ENCODE measurements around the gene IFT81.

IFT81 gene

DNA sequence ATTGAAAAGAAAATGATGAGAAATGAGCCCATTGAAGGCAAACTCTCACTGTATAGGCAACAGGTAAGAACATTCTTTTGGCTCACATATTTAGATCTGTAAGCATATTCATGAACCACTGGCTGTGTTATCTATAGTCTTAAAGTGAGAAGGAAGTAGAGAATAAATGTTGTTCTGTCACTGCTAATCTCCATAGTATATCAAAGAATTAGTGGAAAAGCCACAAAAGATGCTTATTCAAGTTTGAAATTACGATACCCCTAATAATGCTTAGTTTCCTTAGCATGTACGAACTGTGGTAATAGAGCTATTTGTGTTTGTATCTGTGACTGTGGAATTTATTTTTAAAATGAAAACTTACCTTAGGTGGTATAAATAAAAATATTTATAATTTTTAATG is 22.8 kb downstream of the IFT81 start:
- H3K4ac ChIP-seq (ENCODE audit: low read depth in 1 of 2, low read length in 2 of 2): no peak overlapping the region
- H2BK12ac ChIP-seq (ENCODE audit: low read length in 2 of 2): no peak overlapping the region
- H3K9me3 ChIP-seq (ENCODE audit: control insufficient read depth, low read length): no peaks in the 10 kb centered on the region
- no peak overlapping the region for H4K8ac ChIP-seq (ENCODE audit: low read length)
- no peak overlapping the region for H2BK5ac ChIP-seq (ENCODE audit: low read depth, low read length, poor library complexity, severe bottlenecking)
- H3K4me2 ChIP-seq (ENCODE audit: low read length, poor library complexity, severe bottlenecking): no peak overlapping the region
- no peak overlapping the region for H3K27ac ChIP-seq (ENCODE audit: low read length, poor library complexity, severe bottlenecking)
- H3K18ac ChIP-seq (ENCODE audit: low read depth in 1 of 2, low read length in 2 of 2): no peak overlapping the region
- no peak overlapping the region for H2BK15ac ChIP-seq (ENCODE audit: low read depth, poor library complexity, severe bottlenecking)
- H3K79me1 ChIP-seq (replicated peaks; ENCODE audit: low read length, poor library complexity, severe bottlenecking): peaks cover 8% of the 10 kb centered on the region
- peaks cover 21 to 77% of the 10 kb centered on the region in 2 experiments for H3K36me3 ChIP-seq (ENCODE audit: control insufficient read depth in 1 of 2, insufficient read depth in 2 of 2, low read depth in 1 of 2, low read length in 2 of 2)
- H2AK5ac ChIP-seq (ENCODE audit: low read length, severe bottlenecking): no peak overlapping the region
- no peak overlapping the region for H2BK120ac ChIP-seq (ENCODE audit: low read depth, low read length)
- H3K27me3 ChIP-seq (ENCODE audit: control insufficient read depth in 1 of 2, insufficient read depth in 1 of 2, low read length in 2 of 2): no peaks in the 10 kb centered on the region
- DNase-seq: no peak
- no peak overlapping the region for H3K14ac ChIP-seq (ENCODE audit: low read length in 2 of 2)
- WGBS: no CpG with 5 or more reads among the region's 2 CpGs
- no peaks in the 10 kb centered on the region for H3K4me1 ChIP-seq (ENCODE audit: control insufficient read depth, insufficient read depth, low read depth, low read length)
- H3K4me3 ChIP-seq (ENCODE audit: insufficient read depth in 1 of 2, low read depth in 1 of 2, low read length in 2 of 2): no peak overlapping the region
- H3K9ac ChIP-seq (ENCODE audit: low read length): no peak overlapping the region
- H2AFZ ChIP-seq (ENCODE audit: low read depth, low read length): no peak overlapping the region
- H4K91ac ChIP-seq (ENCODE audit: low read length): no peak overlapping the region
- H3K23ac ChIP-seq (ENCODE audit: low read length in 2 of 2): no peak overlapping the region

DNA sequence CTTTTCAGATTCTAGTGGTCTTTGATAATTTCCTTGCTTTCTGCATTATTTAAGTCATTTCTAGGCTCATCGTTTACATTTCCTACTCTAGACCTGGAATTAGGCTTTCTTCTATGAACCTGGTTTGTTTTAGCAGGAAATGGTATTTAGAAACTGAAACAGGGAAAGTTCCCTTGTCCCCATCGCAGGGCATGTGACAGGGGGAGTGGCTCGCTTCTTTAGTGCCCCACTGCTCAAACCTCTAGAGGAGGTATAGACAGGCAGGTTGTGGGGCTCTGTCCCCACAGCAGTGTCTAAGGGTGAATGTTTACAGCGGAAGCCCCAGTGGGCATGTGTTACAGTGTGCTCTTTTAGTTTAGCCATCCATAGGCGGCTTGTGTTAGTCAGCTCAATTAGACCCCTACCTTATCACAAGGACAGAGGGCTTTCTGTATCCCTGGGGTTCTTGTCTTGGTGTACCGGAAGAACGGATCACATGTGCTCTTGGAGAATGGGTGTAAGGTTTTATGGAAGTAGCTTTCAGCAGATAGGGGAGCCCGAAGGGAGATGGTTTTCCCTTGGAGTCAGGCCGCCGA is 25.0 kb downstream of the IFT81 start:
- Histone ChIP-seq H2BK12ac (ENCODE audit: low read length in 2 of 2) (no peak overlapping the region), H2BK5ac (ENCODE audit: low read depth, low read length, poor library complexity, severe bottlenecking) (no peak overlapping the region), H4K8ac (ENCODE audit: low read length) (no peak overlapping the region), H2BK15ac (ENCODE audit: low read depth, poor library complexity, severe bottlenecking) (no peak overlapping the region), H3K4me3 (ENCODE audit: insufficient read depth in 1 of 2, low read depth in 1 of 2, low read length in 2 of 2) (no peak overlapping the region), H3K4ac (ENCODE audit: low read depth in 1 of 2, low read length in 2 of 2) (no peak overlapping the region), H3K27ac (ENCODE audit: low read length, poor library complexity, severe bottlenecking) (no peak overlapping the region), H3K79me1 (replicated peaks; ENCODE audit: low read length, poor library complexity, severe bottlenecking) (peaks cover 11% of the 10 kb centered on the region), H3K9me3 (ENCODE audit: control insufficient read depth, low read length) (no peaks in the 10 kb centered on the region), H3K23ac (ENCODE audit: low read length in 2 of 2) (no peak overlapping the region), H3K14ac (ENCODE audit: low read length in 2 of 2) (no peak overlapping the region), H3K36me3 (ENCODE audit: control insufficient read depth in 1 of 2, insufficient read depth in 2 of 2, low read depth in 1 of 2, low read length in 2 of 2) (peaks cover 29 to 79% of the 10 kb centered on the region in 2 experiments), H3K18ac (ENCODE audit: low read depth in 1 of 2, low read length in 2 of 2) (no peak overlapping the region), H3K9ac (ENCODE audit: low read length) (no peak overlapping the region), H3K27me3 (ENCODE audit: control insufficient read depth in 1 of 2, insufficient read depth in 1 of 2, low read length in 2 of 2) (no peaks in the 10 kb centered on the region), H2BK120ac (ENCODE audit: low read depth, low read length) (no peak overlapping the region), H4K91ac (ENCODE audit: low read length) (no peak overlapping the region), H3K4me2 (ENCODE audit: low read length, poor library complexity, severe bottlenecking) (no peak overlapping the region), H3K4me1 (ENCODE audit: control insufficient read depth, insufficient read depth, low read depth, low read length) (no peaks in the 10 kb centered on the region), H2AK5ac (ENCODE audit: low read length, severe bottlenecking) (no peak overlapping the region), H2AFZ (ENCODE audit: low read depth, low read length) (no peak overlapping the region)
- WGBS: over 99% methylated on average over 10 of the region's 10 CpGs
- DNase-seq: no peak

DNA sequence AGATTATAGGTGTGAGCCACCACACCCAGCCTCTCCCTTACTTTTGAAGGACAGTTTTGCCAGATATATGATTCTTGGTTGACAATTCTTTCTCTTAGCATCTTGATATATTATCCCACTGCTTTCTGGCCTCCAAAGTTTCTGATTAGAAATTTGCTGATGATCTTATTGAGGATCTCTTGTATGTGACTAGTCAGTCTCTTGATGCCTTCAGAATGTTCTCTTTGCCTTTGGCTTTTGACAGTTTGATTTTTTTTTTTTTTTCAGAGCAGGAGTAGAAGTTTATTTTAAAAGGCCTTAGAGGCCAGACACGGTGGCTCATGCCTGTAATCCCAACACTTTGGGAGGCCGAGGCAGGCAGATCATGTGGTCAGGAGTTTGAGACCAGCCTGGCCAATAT is 32.6 kb downstream of the IFT81 start:
- no peak overlapping the region for H2BK5ac ChIP-seq (ENCODE audit: low read depth, low read length, poor library complexity, severe bottlenecking)
- H3K27ac ChIP-seq (ENCODE audit: low read length, poor library complexity, severe bottlenecking): no peak overlapping the region
- DNase-seq: no peak
- H3K79me1 ChIP-seq (replicated peaks; ENCODE audit: low read length, poor library complexity, severe bottlenecking): peaks cover 5% of the 10 kb centered on the region
- H3K14ac ChIP-seq (ENCODE audit: low read length in 2 of 2): no peak overlapping the region
- H3K9me3 ChIP-seq (ENCODE audit: control insufficient read depth, low read length): peaks cover 23% of the 10 kb centered on the region
- H3K36me3 ChIP-seq (ENCODE audit: control insufficient read depth in 1 of 2, insufficient read depth in 2 of 2, low read depth in 1 of 2, low read length in 2 of 2): peaks cover 24 to 54% of the 10 kb centered on the region in 2 experiments
- no peak overlapping the region for H3K4me3 ChIP-seq (ENCODE audit: insufficient read depth in 1 of 2, low read depth in 1 of 2, low read length in 2 of 2)
- no peak overlapping the region for H3K18ac ChIP-seq (ENCODE audit: low read depth in 1 of 2, low read length in 2 of 2)
- H3K9ac ChIP-seq (ENCODE audit: low read length): no peak overlapping the region
- no peak overlapping the region for H3K4me2 ChIP-seq (ENCODE audit: low read length, poor library complexity, severe bottlenecking)
- no peak overlapping the region for H2AFZ ChIP-seq (ENCODE audit: low read depth, low read length)
- no peaks in the 10 kb centered on the region for H3K4me1 ChIP-seq (ENCODE audit: control insufficient read depth, insufficient read depth, low read depth, low read length)
- no peak overlapping the region for H2BK15ac ChIP-seq (ENCODE audit: low read depth, poor library complexity, severe bottlenecking)
- H4K91ac ChIP-seq (ENCODE audit: low read length): no peak overlapping the region
- H3K27me3 ChIP-seq (ENCODE audit: control insufficient read depth in 1 of 2, insufficient read depth in 1 of 2, low read length in 2 of 2): no peaks in the 10 kb centered on the region
- no peak overlapping the region for H2AK5ac ChIP-seq (ENCODE audit: low read length, severe bottlenecking)
- no peak overlapping the region for H2BK120ac ChIP-seq (ENCODE audit: low read depth, low read length)
- no peak overlapping the region for H4K8ac ChIP-seq (ENCODE audit: low read length)
- no peak overlapping the region for H3K4ac ChIP-seq (ENCODE audit: low read depth in 1 of 2, low read length in 2 of 2)
- 100% methylated on average over 2 of the region's 2 CpGs for WGBS
- H2BK12ac ChIP-seq (ENCODE audit: low read length in 2 of 2): no peak overlapping the region
- H3K23ac ChIP-seq (ENCODE audit: low read length in 2 of 2): no peak overlapping the region

DNA sequence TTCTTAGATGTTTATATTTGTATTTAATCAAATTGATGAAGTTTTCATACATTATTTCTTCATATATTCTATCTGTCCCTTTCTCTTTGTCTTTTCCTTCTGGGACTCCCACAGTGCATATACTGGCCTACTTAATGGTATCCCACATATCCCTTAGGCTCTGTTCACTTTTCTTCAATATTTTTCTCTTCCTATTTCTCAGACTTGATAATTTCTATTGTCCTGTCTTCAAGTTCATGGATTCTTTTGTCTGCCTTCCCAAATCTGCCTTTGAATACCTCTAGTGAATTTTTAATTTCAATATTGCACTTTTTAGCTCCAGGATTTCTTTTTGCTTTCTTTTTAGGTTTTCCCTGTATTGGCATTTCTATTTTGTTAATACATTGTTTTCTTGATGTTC is 33.4 kb downstream of the IFT81 start:
- no peaks in the 10 kb centered on the region for H3K4me1 ChIP-seq (ENCODE audit: control insufficient read depth, insufficient read depth, low read depth, low read length)
- H3K4ac ChIP-seq (ENCODE audit: low read depth in 1 of 2, low read length in 2 of 2): no peak overlapping the region
- peaks cover 23 to 51% of the 10 kb centered on the region in 2 experiments for H3K36me3 ChIP-seq (ENCODE audit: control insufficient read depth in 1 of 2, insufficient read depth in 2 of 2, low read depth in 1 of 2, low read length in 2 of 2)
- peaks cover 5% of the 10 kb centered on the region for H3K79me1 ChIP-seq (replicated peaks; ENCODE audit: low read length, poor library complexity, severe bottlenecking)
- no peak overlapping the region for H2BK12ac ChIP-seq (ENCODE audit: low read length in 2 of 2)
- no peak overlapping the region for H3K18ac ChIP-seq (ENCODE audit: low read depth in 1 of 2, low read length in 2 of 2)
- no peak overlapping the region for H3K4me2 ChIP-seq (ENCODE audit: low read length, poor library complexity, severe bottlenecking)
- H3K9ac ChIP-seq (ENCODE audit: low read length): no peak overlapping the region
- no peak overlapping the region for H2BK15ac ChIP-seq (ENCODE audit: low read depth, poor library complexity, severe bottlenecking)
- no peak overlapping the region for H3K23ac ChIP-seq (ENCODE audit: low read length in 2 of 2)
- no peak overlapping the region for H2AK5ac ChIP-seq (ENCODE audit: low read length, severe bottlenecking)
- no peak for DNase-seq
- H4K91ac ChIP-seq (ENCODE audit: low read length): no peak overlapping the region
- no peak overlapping the region for H4K8ac ChIP-seq (ENCODE audit: low read length)
- no peak overlapping the region for H3K14ac ChIP-seq (ENCODE audit: low read length in 2 of 2)
- H3K9me3 ChIP-seq (ENCODE audit: control insufficient read depth, low read length): peaks cover 23% of the 10 kb centered on the region
- no peak overlapping the region for H2BK120ac ChIP-seq (ENCODE audit: low read depth, low read length)
- H3K4me3 ChIP-seq (ENCODE audit: insufficient read depth in 1 of 2, low read depth in 1 of 2, low read length in 2 of 2): no peak overlapping the region
- no peaks in the 10 kb centered on the region for H3K27me3 ChIP-seq (ENCODE audit: control insufficient read depth in 1 of 2, insufficient read depth in 1 of 2, low read length in 2 of 2)
- no peak overlapping the region for H2AFZ ChIP-seq (ENCODE audit: low read depth, low read length)
- H2BK5ac ChIP-seq (ENCODE audit: low read depth, low read length, poor library complexity, severe bottlenecking): no peak overlapping the region
- no peak overlapping the region for H3K27ac ChIP-seq (ENCODE audit: low read length, poor library complexity, severe bottlenecking)

Measured in mesenchymal stem cell (in vitro differentiated cells and primary cell).